ENCODE results near the gene TMED7.

GRCh38 chr5:115594128-115595047, 31.4 kb downstream of the TMED7 start:
- TF ChIP-seq CTCF (IDR thresholded peaks at IDR 0.05) = no peak
- no peak for TF ChIP-seq POLR2A (IDR thresholded peaks at IDR 0.05)

Data from lower leg skin (tissue), 3 donors.